ENCODE measurements around the gene MYL1. TPM values are rescaled to one million over a fixed set of nuclear protein-coding genes. Genes with fewer than 3 reads are reported as not detected.

The MYL1 gene
- total RNA-seq, 1 experiment from 2014 or later, result not detected

DNA sequence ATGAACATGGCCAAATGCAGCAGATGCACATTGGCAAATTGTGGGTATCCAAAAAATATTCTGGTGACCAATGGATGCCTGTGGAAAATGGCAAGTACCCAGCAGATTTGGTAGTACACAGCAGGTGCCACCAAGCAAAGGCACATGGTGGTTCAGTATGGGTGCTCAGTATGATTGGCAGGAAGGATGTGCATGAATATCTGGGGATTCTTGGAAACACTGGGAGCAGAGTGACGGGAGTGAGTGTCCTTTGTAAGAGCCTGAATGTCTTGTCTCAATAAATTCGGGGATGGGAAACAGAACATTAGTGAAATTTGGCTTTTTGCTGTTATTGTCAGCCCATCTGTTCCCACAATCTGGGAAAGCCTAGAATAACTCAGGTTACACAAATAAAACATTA is 52.9 kb downstream of the MYL1 start (continued):
- no peak for TF ChIP-seq ZBTB33 (IDR thresholded peaks at IDR 0.05; ENCODE audit: extremely low read depth, insufficient replicate concordance, low read length)

- ATAC-seq, result no peak
- Histone ChIP-seq H4K20me1 (ENCODE audit: insufficient read depth) (no peaks in the 10 kb centered on the region), H3K4me3 (replicated peaks in 1 of 2; ENCODE audit: low read depth in 1 of 2, low read length in 2 of 2) (no peak overlapping the region), H3K79me2 (ENCODE audit: insufficient read depth, low read length) (no peaks in the 10 kb centered on the region), H2AFZ (ENCODE audit: low read depth, low read length, poor library complexity, severe bottlenecking) (no peak overlapping the region), H3K9ac (ENCODE audit: low read length) (no peak overlapping the region), H3K9me2 (ENCODE audit: insufficient read depth) (no peaks in the 10 kb centered on the region), H3K4me2 (ENCODE audit: low read length) (no peak overlapping the region), H3K27ac (ENCODE audit: low read depth, low read length) (no peak overlapping the region), H3K27me3 (ENCODE audit: insufficient read depth, low read length) (no peaks in the 10 kb centered on the region), H3K9me3 (ENCODE audit: control insufficient read depth in 1 of 2, insufficient read depth in 1 of 2, low read depth in 1 of 2, low read length in 2 of 2) (no peaks in the 10 kb centered on the region), H3K4me1 (ENCODE audit: control insufficient read depth in 1 of 2, insufficient read depth in 2 of 2, low read length in 2 of 2) (no peaks in the 10 kb centered on the region), H3K36me3 (ENCODE audit: control insufficient read depth in 1 of 2, insufficient read depth in 2 of 2, low read length in 2 of 2) (no peaks in the 10 kb centered on the region)
- TF ChIP-seq JUND (IDR thresholded peaks at IDR 0.05) (no peak), SRF (IDR thresholded peaks at IDR 0.05; ENCODE audit: low read depth) (no peak), SP1 (IDR thresholded peaks at IDR 0.05; ENCODE audit: low read depth) (no peak), SIN3A (IDR thresholded peaks at IDR 0.05; ENCODE audit: low read depth) (no peak), POLR2AphosphoS5 (IDR thresholded peaks at IDR 0.05; ENCODE audit: low read depth, low read length) (no peak), POLR2A (IDR thresholded peaks at IDR 0.05; ENCODE audit: borderline replicate concordance, extremely low read depth, insufficient read depth, insufficient read length) (no peak), ELF1 (IDR thresholded peaks at IDR 0.05; ENCODE audit: borderline replicate concordance, low read depth) (no peak), FOSL1 (IDR thresholded peaks at IDR 0.05; ENCODE audit: low read depth) (no peak), RAD21 (IDR thresholded peaks at IDR 0.05; ENCODE audit: low read depth) (no peak), CBX3 (IDR thresholded peaks at IDR 0.05; ENCODE audit: low read depth) (no peak), EZH2 (IDR thresholded peaks at IDR 0.05) (no peak), ATF3 (IDR thresholded peaks at IDR 0.05) (no peak), ZNF274 (IDR thresholded peaks at IDR 0.05; ENCODE audit: low read depth, low read length) (no peak), TCF7L2 (IDR thresholded peaks at IDR 0.05; ENCODE audit: borderline replicate concordance, extremely low read depth, insufficient read depth, insufficient read length) (no peak), EZH2phosphoT487 (IDR thresholded peaks at IDR 0.05; ENCODE audit: borderline replicate concordance) (no peak), YY1 (IDR thresholded peaks at IDR 0.05; ENCODE audit: extremely low read depth, insufficient replicate concordance, low read depth, low read length) (no peak)
- TF ChIP-seq, protein P1, sequence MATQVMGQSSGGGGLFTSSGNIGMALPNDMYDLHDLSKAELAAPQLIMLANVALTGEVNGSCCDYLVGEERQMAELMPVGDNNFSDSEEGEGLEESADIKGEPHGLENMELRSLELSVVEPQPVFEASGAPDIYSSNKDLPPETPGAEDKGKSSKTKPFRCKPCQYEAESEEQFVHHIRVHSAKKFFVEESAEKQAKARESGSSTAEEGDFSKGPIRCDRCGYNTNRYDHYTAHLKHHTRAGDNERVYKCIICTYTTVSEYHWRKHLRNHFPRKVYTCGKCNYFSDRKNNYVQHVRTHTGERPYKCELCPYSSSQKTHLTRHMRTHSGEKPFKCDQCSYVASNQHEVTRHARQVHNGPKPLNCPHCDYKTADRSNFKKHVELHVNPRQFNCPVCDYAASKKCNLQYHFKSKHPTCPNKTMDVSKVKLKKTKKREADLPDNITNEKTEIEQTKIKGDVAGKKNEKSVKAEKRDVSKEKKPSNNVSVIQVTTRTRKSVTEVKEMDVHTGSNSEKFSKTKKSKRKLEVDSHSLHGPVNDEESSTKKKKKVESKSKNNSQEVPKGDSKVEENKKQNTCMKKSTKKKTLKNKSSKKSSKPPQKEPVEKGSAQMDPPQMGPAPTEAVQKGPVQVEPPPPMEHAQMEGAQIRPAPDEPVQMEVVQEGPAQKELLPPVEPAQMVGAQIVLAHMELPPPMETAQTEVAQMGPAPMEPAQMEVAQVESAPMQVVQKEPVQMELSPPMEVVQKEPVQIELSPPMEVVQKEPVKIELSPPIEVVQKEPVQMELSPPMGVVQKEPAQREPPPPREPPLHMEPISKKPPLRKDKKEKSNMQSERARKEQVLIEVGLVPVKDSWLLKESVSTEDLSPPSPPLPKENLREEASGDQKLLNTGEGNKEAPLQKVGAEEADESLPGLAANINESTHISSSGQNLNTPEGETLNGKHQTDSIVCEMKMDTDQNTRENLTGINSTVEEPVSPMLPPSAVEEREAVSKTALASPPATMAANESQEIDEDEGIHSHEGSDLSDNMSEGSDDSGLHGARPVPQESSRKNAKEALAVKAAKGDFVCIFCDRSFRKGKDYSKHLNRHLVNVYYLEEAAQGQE (IDR thresholded peaks at IDR 0.05; ENCODE audit: low read depth), result no peak
- TF ChIP-seq, protein P2, sequence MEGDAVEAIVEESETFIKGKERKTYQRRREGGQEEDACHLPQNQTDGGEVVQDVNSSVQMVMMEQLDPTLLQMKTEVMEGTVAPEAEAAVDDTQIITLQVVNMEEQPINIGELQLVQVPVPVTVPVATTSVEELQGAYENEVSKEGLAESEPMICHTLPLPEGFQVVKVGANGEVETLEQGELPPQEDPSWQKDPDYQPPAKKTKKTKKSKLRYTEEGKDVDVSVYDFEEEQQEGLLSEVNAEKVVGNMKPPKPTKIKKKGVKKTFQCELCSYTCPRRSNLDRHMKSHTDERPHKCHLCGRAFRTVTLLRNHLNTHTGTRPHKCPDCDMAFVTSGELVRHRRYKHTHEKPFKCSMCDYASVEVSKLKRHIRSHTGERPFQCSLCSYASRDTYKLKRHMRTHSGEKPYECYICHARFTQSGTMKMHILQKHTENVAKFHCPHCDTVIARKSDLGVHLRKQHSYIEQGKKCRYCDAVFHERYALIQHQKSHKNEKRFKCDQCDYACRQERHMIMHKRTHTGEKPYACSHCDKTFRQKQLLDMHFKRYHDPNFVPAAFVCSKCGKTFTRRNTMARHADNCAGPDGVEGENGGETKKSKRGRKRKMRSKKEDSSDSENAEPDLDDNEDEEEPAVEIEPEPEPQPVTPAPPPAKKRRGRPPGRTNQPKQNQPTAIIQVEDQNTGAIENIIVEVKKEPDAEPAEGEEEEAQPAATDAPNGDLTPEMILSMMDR (IDR thresholded peaks at IDR 0.05 in 2 of 3, conservative IDR thresholded peaks at IDR 0.05 in 1 of 3; ENCODE audit: borderline replicate concordance in 1 of 3, insufficient read depth in 1 of 3, low read depth in 2 of 3, low read length in 2 of 3), result no peak
- TF ChIP-seq, protein P3, sequence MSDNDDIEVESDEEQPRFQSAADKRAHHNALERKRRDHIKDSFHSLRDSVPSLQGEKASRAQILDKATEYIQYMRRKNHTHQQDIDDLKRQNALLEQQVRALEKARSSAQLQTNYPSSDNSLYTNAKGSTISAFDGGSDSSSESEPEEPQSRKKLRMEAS (IDR thresholded peaks at IDR 0.05), result no peak
- intact Hi-C loops (cut with micrococcal nuclease), result no loop called here
- no peak for DNase-seq (ENCODE audit: low read depth, low spot score)
- CTCF ChIA-PET, result no interaction called here
- POLR2A ChIA-PET, result no interaction called here
- BruUV-seq (replicated peaks), result no TSS peak
- RAD21 ChIA-PET (ENCODE audit: low non-redundant PET in 1 of 2, low total read pairs in 2 of 2, uncharacterized antibody in 2 of 2, unreplicated experiment in 2 of 2), result no interaction called here
These were observed 55.3 kb downstream of the MYL1 start for GRCh38 chr2:210259687-210260086.

Measured in HCT116 (cell line).